Ascending aorta (tissue), 2 donors: ENCODE results near the gene MTOR. TPM values are rescaled to one million over a fixed set of nuclear protein-coding genes. Genes with fewer than 3 reads are reported as not detected.

Source experiments
- DNase-seq, 2 donors: peaks; one replicate each; pipeline ENCODE4 v3.0.0-alpha.2; 2019; ENCODE audit warnings: low spot score in 2 of 2
- H3K27ac ChIP-seq, 2 donors: fragments of 200-600 bp; sonication (generic); one replicate each; pipeline ENCODE4 v1.5.1; 2016 to 2017; ENCODE audit warnings: mild to moderate bottlenecking in 1 of 2
- H3K27me3 ChIP-seq: fragments of 200-600 bp; sonication (generic); one replicate; pipeline ENCODE4 v1.5.1; 2017
- H3K36me3 ChIP-seq, 2 donors: fragments of 200-600 bp; sonication (generic); one replicate each; pipeline ENCODE4 v1.5.1; 2016
- H3K4me1 ChIP-seq, 2 donors: fragments of 200-600 bp; sonication (generic); one replicate each; pipeline ENCODE4 v1.5.1; 2016 to 2017; ENCODE audit warnings: mild to moderate bottlenecking in 1 of 2
- H3K4me3 ChIP-seq, 2 donors: fragments of 200-600 bp; sonication (generic); one replicate each; pipeline ENCODE4 v1.5.1; 2016 to 2017; ENCODE audit warnings: mild to moderate bottlenecking in 1 of 2
- H3K9me3 ChIP-seq, 2 donors: fragments of 200-600 bp; sonication (generic); one replicate each; pipeline ENCODE4 v1.5.1; 2016
- intact Hi-C: fragments of 100-400 bp; cut with DNase I; formaldehyde crosslinking; loops from one replicate; pipeline ENCODE4 v1.15.1; 2023
- total RNA-seq: library from RNA; depleted of rRNA; stranded (reverse); fragments of >200 nt; gene quantifications from one replicate; pipeline ENCODE4 v1.1.0, GENCODE V29; 2016
- TF ChIP-seq, protein P1 (sequence below), 3 experiments: fragments of 200-600 bp in 2 of 3; fragments of 450-650 bp in 1 of 3; sonication (generic) in 2 of 3; IDR thresholded peaks; one replicate each; pipeline ENCODE4 v1.5.1; 2016 to 2019; ENCODE audit warnings: antibody characterized with exemption in 3 of 3, mild to moderate bottlenecking in 1 of 3, moderate library complexity in 1 of 3

Gene MTOR
- total RNA-seq, 1 donor from 2014 or later, result 28.0 TPM

DNA sequence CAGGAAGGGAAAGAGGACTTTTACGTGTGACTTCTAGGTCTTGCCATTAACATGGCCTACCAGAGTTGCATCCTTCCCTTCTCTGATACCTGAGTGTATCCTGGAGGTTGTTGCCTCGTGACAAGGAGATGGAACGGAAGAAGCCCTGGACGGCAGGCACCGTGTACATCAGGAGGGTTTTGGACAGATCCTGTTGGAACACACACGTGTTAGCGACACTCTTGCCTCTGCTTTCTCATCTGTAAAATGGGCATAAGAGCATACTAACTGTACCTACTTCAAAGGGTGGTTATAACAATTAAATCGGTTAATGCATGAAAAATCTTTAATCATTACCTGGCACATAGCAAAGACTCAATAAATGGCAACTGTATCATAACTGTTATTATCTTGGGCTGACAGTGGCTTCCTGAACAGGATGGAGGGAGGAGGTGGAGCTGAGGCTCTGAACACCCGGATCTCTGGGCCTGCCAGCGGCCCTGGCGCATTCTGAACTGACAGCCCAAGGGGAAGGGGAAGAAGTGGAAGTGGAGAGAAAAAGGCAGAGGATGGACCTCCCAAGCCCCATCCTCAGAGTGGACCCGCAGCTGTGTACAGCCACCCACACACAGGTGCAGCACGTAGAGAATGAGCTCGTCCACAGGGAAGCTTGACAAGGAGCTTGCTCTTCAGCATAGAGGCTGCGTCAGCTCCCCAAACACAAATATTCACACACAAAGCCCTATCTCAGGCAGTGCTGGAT is 132.5 kb downstream of the MTOR start:
- Histone ChIP-seq H3K36me3 (peaks cover 88 to 93% of the 10 kb centered on the region in 2 donors), H3K9me3 (no peaks in the 10 kb centered on the region), H3K27ac (no peak overlapping the region), H3K27me3 (no peaks in the 10 kb centered on the region), H3K4me3 (no peak overlapping the region), H3K4me1 (no peaks in the 10 kb centered on the region)
- no peak for DNase-seq
- TF ChIP-seq, protein P1, sequence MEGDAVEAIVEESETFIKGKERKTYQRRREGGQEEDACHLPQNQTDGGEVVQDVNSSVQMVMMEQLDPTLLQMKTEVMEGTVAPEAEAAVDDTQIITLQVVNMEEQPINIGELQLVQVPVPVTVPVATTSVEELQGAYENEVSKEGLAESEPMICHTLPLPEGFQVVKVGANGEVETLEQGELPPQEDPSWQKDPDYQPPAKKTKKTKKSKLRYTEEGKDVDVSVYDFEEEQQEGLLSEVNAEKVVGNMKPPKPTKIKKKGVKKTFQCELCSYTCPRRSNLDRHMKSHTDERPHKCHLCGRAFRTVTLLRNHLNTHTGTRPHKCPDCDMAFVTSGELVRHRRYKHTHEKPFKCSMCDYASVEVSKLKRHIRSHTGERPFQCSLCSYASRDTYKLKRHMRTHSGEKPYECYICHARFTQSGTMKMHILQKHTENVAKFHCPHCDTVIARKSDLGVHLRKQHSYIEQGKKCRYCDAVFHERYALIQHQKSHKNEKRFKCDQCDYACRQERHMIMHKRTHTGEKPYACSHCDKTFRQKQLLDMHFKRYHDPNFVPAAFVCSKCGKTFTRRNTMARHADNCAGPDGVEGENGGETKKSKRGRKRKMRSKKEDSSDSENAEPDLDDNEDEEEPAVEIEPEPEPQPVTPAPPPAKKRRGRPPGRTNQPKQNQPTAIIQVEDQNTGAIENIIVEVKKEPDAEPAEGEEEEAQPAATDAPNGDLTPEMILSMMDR (IDR thresholded peaks at IDR 0.05), result no peak
- intact Hi-C loops, result no loop called here

DNA sequence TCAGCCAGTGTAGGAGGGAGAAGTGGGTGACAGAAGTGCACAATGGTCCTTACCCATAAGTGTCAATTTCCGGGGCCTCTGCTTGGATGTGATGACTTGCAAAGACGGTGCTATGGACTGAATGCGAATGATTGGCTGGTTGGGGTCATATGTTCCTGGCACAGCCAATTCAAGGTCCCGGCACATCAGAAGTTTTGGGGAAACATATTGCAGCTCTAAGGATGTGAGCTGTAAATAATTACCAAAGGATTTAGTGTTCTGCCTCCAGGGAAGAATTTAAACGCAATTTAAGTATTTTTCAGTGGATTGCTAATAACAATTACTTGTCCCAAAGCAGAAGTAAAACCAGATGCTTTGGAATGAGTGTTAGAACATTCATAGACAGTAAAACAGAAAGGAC is 135.8 kb downstream of the MTOR start:
- no peaks in the 10 kb centered on the region for H3K4me1 ChIP-seq
- H3K27me3 ChIP-seq, result no peaks in the 10 kb centered on the region
- H3K27ac ChIP-seq, result no peak overlapping the region
- intact Hi-C loops, result no loop called here
- TF ChIP-seq, protein P1 (IDR thresholded peaks at IDR 0.05), result no peak
- DNase-seq, result no peak
- H3K4me3 ChIP-seq, result no peak overlapping the region
- peaks cover 84 to 97% of the 10 kb centered on the region in 2 donors for H3K36me3 ChIP-seq
- no peaks in the 10 kb centered on the region for H3K9me3 ChIP-seq

DNA sequence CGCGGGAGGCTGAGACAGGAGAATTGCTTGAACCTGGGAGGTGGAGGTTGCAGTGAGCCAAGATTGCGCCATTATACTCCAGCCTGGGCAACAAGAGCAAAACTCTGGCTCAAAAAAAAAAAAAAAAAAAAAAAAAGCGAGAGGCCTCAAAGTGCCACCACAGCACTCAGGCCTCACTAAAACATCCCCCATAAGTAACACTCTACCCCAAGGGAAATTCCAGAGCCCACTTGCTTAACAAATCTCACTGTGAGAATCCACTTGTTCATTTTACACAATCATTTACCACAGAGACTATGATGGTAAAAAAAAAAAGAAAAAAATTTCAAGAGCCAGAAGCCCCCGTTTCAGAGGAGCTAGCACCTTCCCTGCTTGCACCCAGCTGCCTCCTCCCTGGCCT is 136.4 kb downstream of the MTOR start:
- H3K36me3 ChIP-seq, result peaks cover 82 to 97% of the 10 kb centered on the region in 2 donors
- no peaks in the 10 kb centered on the region for H3K9me3 ChIP-seq
- intact Hi-C loops, result no loop called here
- no peak for DNase-seq
- no peaks in the 10 kb centered on the region for H3K4me1 ChIP-seq
- H3K27me3 ChIP-seq, result no peaks in the 10 kb centered on the region
- H3K27ac ChIP-seq, result no peak overlapping the region
- TF ChIP-seq, protein P1 (IDR thresholded peaks at IDR 0.05), result no peak
- no peak overlapping the region for H3K4me3 ChIP-seq

DNA sequence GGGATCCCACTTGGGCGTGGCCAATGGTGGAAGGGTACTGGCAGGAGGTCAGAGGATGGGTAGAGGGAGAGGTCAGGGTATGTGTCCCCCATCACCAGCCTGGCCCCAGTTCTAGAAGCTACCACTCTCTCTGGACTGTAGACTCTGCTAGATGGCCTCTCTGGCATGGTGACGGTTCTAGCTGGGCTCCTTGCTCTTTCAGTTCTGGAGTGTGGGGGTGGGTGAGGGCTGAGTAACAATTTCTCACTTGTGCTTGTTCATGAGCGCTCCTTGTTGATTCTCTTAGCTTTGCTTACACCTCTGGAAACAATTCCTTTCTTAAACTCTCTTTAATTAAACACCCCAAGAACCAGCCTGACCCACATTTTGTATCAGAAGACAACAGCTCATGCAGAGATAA is 137.4 kb downstream of the MTOR start:
- no peaks in the 10 kb centered on the region for H3K9me3 ChIP-seq
- no peak for DNase-seq
- H3K4me1 ChIP-seq, result no peaks in the 10 kb centered on the region
- H3K27me3 ChIP-seq, result no peaks in the 10 kb centered on the region
- TF ChIP-seq, protein P1 (IDR thresholded peaks at IDR 0.05), result no peak
- H3K36me3 ChIP-seq, result peaks cover 83 to 91% of the 10 kb centered on the region in 2 donors
- H3K27ac ChIP-seq, result no peak overlapping the region
- no peak overlapping the region for H3K4me3 ChIP-seq
- intact Hi-C loops, result no loop called here

DNA sequence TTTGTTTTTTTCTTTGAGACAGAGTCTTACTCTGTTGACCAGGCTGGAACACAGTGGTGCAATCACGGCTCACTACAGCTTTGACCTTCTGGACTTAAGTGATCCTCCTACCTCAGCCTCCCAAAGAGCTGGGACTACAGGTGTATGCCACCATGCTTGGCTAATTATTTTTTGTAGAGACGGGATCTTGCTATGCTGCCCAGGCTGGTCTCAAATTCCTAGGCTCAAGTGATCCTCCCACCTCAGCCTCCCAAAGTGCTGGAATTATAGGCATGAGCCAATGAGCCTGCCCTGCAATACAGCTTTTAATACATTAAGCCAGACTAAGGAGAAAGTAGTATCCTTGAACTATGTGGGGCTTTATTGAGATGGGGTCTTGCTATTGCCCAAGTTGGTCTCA is 146.0 kb downstream of the MTOR start:
- no peaks in the 10 kb centered on the region for H3K4me1 ChIP-seq
- intact Hi-C loops, result no loop called here
- H3K27ac ChIP-seq, result no peak overlapping the region
- H3K36me3 ChIP-seq, result peaks cover 69 to 70% of the 10 kb centered on the region in 2 donors
- no peaks in the 10 kb centered on the region for H3K27me3 ChIP-seq
- H3K9me3 ChIP-seq, result no peaks in the 10 kb centered on the region
- TF ChIP-seq, protein P1 (IDR thresholded peaks at IDR 0.05), result no peak
- no peak overlapping the region for H3K4me3 ChIP-seq
- no peak for DNase-seq
